RWPE1 (cell line): Measurements from ENCODE around the gene ARF4.

ENCODE experiments used
- CTCF ChIA-PET: fragments of 350-600 bp; sonication (Branson Sonifier 250); formaldehyde crosslinking; extraction: SDS; loops from one replicate; lab custom pipeline; 2021; lab: Yijun Ruan, JAX
- POLR2A ChIA-PET: fragments of 400-600 bp; formaldehyde crosslinking; extraction: SDS; loops from one replicate; lab custom pipeline; 2020; ENCODE audit warnings: antibody characterized with exemption; ENCODE audit not compliant: low non-redundant PET; lab: Yijun Ruan, JAX
- DNase-seq: peaks from one replicate; pipeline ENCODE4 v3.0.0; 2012; ENCODE audit warnings: low spot score
- H3K27ac ChIP-seq: fragments of 450-650 bp; 2 replicates; pipeline ENCODE4 v1.5.1; 2017
- CTCF ChIP-seq: fragments of 450-650 bp; conservative IDR thresholded peaks from 2 replicates; pipeline ENCODE4 v1.5.1; 2017; ENCODE audit warnings: low read depth, mild to moderate bottlenecking

The ARF4 gene

DNA sequence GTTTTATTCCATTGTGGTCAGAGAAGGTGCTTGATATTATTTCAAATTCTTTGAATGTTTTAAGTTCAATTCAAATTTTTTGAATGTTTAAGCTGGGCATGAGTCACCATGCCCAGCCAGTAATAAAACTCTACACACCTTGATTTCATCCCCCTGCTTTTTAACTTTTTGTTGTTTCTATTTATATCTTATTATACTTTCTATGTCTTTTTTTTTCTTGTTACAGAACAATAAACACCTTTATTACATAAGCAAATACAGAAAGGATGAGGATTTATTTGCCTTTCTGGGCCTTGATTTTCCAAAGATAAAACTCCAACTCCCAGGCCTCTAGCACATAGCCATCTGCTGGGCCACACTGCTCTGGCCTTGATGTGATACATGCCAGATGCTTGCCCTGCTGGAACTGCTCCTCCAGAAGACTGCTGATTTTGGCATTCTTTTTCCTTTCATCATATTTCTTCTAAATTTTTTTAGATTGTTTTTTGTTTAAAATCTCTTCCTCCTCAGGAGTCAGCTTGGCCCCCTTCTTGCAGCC, 67.0 kb downstream of the ARF4 start:
- no peak for DNase-seq
- no peak overlapping the region for H3K27ac ChIP-seq
- no peak for TF ChIP-seq CTCF
- CTCF ChIA-PET = interaction anchor here (0.7 kb wide), 2 partner anchors 351 to 1025 kb away, joined by 3 to 5 read pairs; no protein-coding TSS in a partner anchor
- POLR2A ChIA-PET = no interaction called here
